ENCODE data around the gene ROGDI. TPM values are rescaled to one million over a fixed set of nuclear protein-coding genes. Genes with fewer than 3 reads are reported as not detected.

The ROGDI gene
- total and polyA plus RNA-seq, 2 of the 13 experiments (the other 11 are each of a cell fraction or from before 2014, with no cell fraction given): 19.2 to 42.1 TPM

DNA sequence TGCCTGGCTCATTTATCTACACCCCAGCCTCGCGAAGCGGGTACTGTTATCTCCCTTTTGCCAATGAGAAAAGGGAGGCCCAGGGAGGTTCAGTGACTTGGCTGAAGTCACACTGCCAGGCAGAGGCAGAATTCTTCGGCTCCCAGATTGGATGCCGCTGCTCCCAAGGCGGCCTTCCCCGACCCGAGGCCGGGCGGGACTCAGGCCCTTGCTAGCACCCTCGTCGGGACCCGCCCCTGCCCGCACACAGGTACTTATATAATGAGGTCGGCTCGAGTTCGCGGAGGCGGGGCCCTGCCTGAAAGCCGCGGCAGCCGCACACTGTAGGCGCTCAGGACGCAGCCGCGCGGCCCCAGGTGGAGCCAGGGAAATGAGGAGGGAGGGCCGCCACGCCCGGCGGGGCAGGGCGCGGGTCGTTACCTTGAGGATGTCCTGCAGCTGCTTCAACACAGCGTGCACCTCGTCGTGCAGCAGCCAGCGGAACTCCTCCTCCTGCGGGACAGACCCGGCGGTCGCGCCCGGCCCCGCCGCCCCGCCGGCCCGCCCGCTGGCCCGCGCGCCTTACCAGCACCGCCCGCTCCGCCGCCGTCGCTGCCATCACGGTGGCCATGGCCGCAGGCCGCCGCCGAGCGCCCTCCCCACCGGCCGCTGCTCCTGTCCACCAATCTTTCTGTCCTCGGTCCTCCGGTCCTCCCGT is at the start of gene ROGDI (continued):
- no peak for TF ChIP-seq EZH2 (conservative IDR thresholded peaks at IDR 0.05; ENCODE audit: low read depth, low read length)
- TF ChIP-seq NFATC3 (CRISPR knock-in tag; IDR thresholded peaks at IDR 0.05): no peak
- TF ChIP-seq ZNF709 (CRISPR knock-in tag; IDR thresholded peaks at IDR 0.05): peak; percentile 21; the same call in 1 of the 2 replicates
- TF ChIP-seq ZFP62 (CRISPR knock-in tag; IDR thresholded peaks at IDR 0.05): no peak
- TF ChIP-seq, protein P1, sequence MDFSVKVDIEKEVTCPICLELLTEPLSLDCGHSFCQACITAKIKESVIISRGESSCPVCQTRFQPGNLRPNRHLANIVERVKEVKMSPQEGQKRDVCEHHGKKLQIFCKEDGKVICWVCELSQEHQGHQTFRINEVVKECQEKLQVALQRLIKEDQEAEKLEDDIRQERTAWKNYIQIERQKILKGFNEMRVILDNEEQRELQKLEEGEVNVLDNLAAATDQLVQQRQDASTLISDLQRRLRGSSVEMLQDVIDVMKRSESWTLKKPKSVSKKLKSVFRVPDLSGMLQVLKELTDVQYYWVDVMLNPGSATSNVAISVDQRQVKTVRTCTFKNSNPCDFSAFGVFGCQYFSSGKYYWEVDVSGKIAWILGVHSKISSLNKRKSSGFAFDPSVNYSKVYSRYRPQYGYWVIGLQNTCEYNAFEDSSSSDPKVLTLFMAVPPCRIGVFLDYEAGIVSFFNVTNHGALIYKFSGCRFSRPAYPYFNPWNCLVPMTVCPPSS (IDR thresholded peaks at IDR 0.05): no peak
- no peak; the same call in 1 of the 2 replicates for TF ChIP-seq ZBTB7B (CRISPR knock-in tag; IDR thresholded peaks at IDR 0.05)
- TF ChIP-seq ZFP41 (CRISPR knock-in tag; IDR thresholded peaks at IDR 0.05; ENCODE audit: borderline replicate concordance): no peak
- no peak; the same call in 1 of the 2 replicates for TF ChIP-seq NR2C2 (CRISPR knock-in tag; IDR thresholded peaks at IDR 0.05; ENCODE audit: borderline replicate concordance)
- TF ChIP-seq MED1 (CRISPR knock-in tag; IDR thresholded peaks at IDR 0.05): peak; percentile 67; the same call in 1 of the 2 replicates
- TF ChIP-seq ZNF121 (CRISPR knock-in tag; IDR thresholded peaks at IDR 0.05): peak; percentile 22; the same call in 1 of the 2 replicates
- no peak for TF ChIP-seq ZBTB8A (CRISPR knock-in tag; IDR thresholded peaks at IDR 0.05; ENCODE audit: borderline replicate concordance, low read depth)
- TF ChIP-seq ZNF547 (CRISPR knock-in tag; IDR thresholded peaks at IDR 0.05): no peak
- TF ChIP-seq KDM6A (CRISPR knock-in tag; IDR thresholded peaks at IDR 0.05; ENCODE audit: low read depth): no peak
- TF ChIP-seq ZNF766 (CRISPR knock-in tag; IDR thresholded peaks at IDR 0.05; ENCODE audit: borderline replicate concordance): no peak
- TF ChIP-seq, protein P2, sequence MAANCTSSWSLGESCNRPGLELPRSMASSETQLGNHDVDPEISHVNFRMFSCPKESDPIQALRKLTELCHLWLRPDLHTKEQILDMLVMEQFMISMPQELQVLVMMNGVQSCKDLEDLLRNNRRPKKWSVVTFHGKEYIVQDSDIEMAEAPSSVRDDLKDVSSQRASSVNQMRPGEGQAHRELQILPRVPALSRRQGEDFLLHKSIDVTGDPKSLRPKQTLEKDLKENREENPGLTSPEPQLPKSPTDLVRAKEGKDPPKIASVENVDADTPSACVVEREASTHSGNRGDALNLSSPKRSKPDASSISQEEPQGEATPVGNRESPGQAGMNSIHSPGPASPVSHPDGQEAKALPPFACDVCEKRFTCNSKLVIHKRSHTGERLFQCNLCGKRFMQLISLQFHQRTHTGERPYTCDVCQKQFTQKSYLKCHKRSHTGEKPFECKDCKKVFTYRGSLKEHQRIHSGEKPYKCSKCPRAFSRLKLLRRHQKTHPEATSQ (CRISPR knock-in tag; IDR thresholded peaks at IDR 0.05; ENCODE audit: borderline replicate concordance): no peak
- no peak for TF ChIP-seq KMT2B (CRISPR knock-in tag; IDR thresholded peaks at IDR 0.05)
- TF ChIP-seq ZNF724P (CRISPR knock-in tag; IDR thresholded peaks at IDR 0.05; ENCODE audit: borderline replicate concordance): peak; percentile 63; the same call in 1 of the 2 replicates
- no peak for TF ChIP-seq MEF2D (CRISPR knock-in tag; IDR thresholded peaks at IDR 0.05)
- TF ChIP-seq MXD4 (CRISPR knock-in tag; IDR thresholded peaks at IDR 0.05): no peak
- TF ChIP-seq, protein P3, sequence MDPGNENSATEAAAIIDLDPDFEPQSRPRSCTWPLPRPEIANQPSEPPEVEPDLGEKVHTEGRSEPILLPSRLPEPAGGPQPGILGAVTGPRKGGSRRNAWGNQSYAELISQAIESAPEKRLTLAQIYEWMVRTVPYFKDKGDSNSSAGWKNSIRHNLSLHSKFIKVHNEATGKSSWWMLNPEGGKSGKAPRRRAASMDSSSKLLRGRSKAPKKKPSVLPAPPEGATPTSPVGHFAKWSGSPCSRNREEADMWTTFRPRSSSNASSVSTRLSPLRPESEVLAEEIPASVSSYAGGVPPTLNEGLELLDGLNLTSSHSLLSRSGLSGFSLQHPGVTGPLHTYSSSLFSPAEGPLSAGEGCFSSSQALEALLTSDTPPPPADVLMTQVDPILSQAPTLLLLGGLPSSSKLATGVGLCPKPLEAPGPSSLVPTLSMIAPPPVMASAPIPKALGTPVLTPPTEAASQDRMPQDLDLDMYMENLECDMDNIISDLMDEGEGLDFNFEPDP (CRISPR knock-in tag; conservative IDR thresholded peaks at IDR 0.05): no peak
- TF ChIP-seq, protein P4, sequence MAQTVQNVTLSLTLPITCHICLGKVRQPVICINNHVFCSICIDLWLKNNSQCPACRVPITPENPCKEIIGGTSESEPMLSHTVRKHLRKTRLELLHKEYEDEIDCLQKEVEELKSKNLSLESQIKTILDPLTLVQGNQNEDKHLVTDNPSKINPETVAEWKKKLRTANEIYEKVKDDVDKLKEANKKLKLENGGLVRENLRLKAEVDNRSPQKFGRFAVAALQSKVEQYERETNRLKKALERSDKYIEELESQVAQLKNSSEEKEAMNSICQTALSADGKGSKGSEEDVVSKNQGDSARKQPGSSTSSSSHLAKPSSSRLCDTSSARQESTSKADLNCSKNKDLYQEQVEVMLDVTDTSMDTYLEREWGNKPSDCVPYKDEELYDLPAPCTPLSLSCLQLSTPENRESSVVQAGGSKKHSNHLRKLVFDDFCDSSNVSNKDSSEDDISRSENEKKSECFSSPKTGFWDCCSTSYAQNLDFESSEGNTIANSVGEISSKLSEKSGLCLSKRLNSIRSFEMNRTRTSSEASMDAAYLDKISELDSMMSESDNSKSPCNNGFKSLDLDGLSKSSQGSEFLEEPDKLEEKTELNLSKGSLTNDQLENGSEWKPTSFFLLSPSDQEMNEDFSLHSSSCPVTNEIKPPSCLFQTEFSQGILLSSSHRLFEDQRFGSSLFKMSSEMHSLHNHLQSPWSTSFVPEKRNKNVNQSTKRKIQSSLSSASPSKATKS (CRISPR knock-in tag; IDR thresholded peaks at IDR 0.05): no peak
- TF ChIP-seq, protein P5, sequence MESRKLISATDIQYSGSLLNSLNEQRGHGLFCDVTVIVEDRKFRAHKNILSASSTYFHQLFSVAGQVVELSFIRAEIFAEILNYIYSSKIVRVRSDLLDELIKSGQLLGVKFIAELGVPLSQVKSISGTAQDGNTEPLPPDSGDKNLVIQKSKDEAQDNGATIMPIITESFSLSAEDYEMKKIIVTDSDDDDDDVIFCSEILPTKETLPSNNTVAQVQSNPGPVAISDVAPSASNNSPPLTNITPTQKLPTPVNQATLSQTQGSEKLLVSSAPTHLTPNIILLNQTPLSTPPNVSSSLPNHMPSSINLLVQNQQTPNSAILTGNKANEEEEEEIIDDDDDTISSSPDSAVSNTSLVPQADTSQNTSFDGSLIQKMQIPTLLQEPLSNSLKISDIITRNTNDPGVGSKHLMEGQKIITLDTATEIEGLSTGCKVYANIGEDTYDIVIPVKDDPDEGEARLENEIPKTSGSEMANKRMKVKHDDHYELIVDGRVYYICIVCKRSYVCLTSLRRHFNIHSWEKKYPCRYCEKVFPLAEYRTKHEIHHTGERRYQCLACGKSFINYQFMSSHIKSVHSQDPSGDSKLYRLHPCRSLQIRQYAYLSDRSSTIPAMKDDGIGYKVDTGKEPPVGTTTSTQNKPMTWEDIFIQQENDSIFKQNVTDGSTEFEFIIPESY (CRISPR knock-in tag; IDR thresholded peaks at IDR 0.05): no peak
